Endothelial cell of umbilical vein (primary cell): ENCODE measurements around the gene EXD3. TPM values are rescaled to one million over a fixed set of nuclear protein-coding genes. Genes with fewer than 3 reads are reported as not detected.
"Not testable (repeated sequence)": the region's sequence is repeated elsewhere in the genome, so short reads cannot be mapped to it uniquely, and the experiment has no call there.

Experiments used
- BruUV-seq: library from RNA; stranded (reverse); fragments of 400-500 nt; replicated peaks from 2 replicates; lab custom pipeline; 2021; lab: Mats Ljungman, UMichigan
- CTCF ChIA-PET: fragments of 300-600, 350-600 bp; sonication (Branson Sonifier 250); formaldehyde crosslinking; loops from one replicate; lab custom pipeline; 2021; ENCODE audit warnings: antibody characterized with exemption, inconsistent platforms; lab: Charles Lee
- POLR2A ChIA-PET: fragments of 300-600, 350-600 bp; sonication (Branson Sonifier 250); formaldehyde crosslinking; loops from one replicate; lab custom pipeline; 2021; ENCODE audit warnings: antibody characterized with exemption, inconsistent platforms; lab: Charles Lee
- DNase-seq: peaks from one replicate; pipeline ENCODE4 v3.0.0-alpha.2; 2011; ENCODE audit warnings: low read depth, low spot score
- FAIRE-seq: peaks from 2 replicates; lab custom pipeline; 2011; peaks lifted over from hg19 to GRCh38; lab: Jason Lieb, UNC
- H2AFZ ChIP-seq: 2 replicates; pipeline ENCODE4 v1.6.0; 2012; ENCODE audit warnings: low read depth, low read length, control low read depth, inconsistent platforms
- H3K27ac ChIP-seq: 2 replicates; pipeline ENCODE4 v1.5.1; 2011; ENCODE audit warnings: low read depth, mild to moderate bottlenecking, control low read depth, low read length, moderate library complexity; ENCODE audit not compliant: insufficient read depth
- H3K27me3 ChIP-seq, 2 experiments: 2 replicates each; pipeline versions ENCODE4 v1.6.0 to v1.6.1; 2011; ENCODE audit warnings: low read length in 2 of 2, mixed read lengths in 1 of 2; ENCODE audit not compliant: control insufficient read depth in 2 of 2, insufficient read depth in 2 of 2
- H3K36me3 ChIP-seq, 2 experiments: 2 replicates in 1 of 2; 3 replicates in 1 of 2; pipeline ENCODE4 v1.5.1; 2011; ENCODE audit warnings: low read length in 2 of 2, mild to moderate bottlenecking in 1 of 2, moderate library complexity in 1 of 2; ENCODE audit not compliant: control insufficient read depth in 2 of 2, insufficient read depth in 2 of 2; ENCODE audit errors: extremely low read depth in 1 of 2
- H3K4me1 ChIP-seq: 3 replicates; pipeline ENCODE4 v1.5.1; 2011; ENCODE audit warnings: mild to moderate bottlenecking, low read length; ENCODE audit not compliant: control insufficient read depth, insufficient read depth; ENCODE audit errors: extremely low read depth
- H3K4me2 ChIP-seq: 2 replicates; pipeline ENCODE4 v1.6.1; 2011; ENCODE audit warnings: low read length, control low read depth, mixed read lengths; ENCODE audit not compliant: insufficient read depth
- H3K4me3 ChIP-seq, 3 experiments: fragments of 200-600 bp in 1 of 3; sonication (generic), shearing (Covaris generic) in 1 of 3; replicated peaks in 1 of 3; 2 replicates each; pipeline ENCODE4 v1.5.1; 2011 to 2016; ENCODE audit warnings: control low read depth in 3 of 3, low read length in 3 of 3, mild to moderate bottlenecking in 2 of 3, inconsistent platforms in 1 of 3, low read depth in 1 of 3, moderate library complexity in 1 of 3; ENCODE audit not compliant: insufficient read depth in 1 of 3
- H3K79me2 ChIP-seq: 2 replicates; pipeline ENCODE4 v1.6.0; 2012; ENCODE audit warnings: low read length, inconsistent platforms; ENCODE audit not compliant: control insufficient read depth, insufficient read depth
- H3K9ac ChIP-seq: replicated peaks from 2 replicates; pipeline ENCODE3; 2011; ENCODE audit warnings: low read length, control low read depth; ENCODE audit not compliant: insufficient read depth; ENCODE audit errors: extremely low read depth
- H3K9me1 ChIP-seq: replicated peaks from 3 replicates; pipeline ENCODE4 v1.6.0; 2011; ENCODE audit warnings: mild to moderate bottlenecking, low read length; ENCODE audit not compliant: control insufficient read depth, insufficient read depth; ENCODE audit errors: extremely low read depth
- H3K9me3 ChIP-seq: replicated peaks from 2 replicates; pipeline ENCODE4 v1.5.1; 2012; ENCODE audit warnings: low read length, inconsistent platforms; ENCODE audit not compliant: control insufficient read depth, insufficient read depth
- H4K20me1 ChIP-seq: replicated peaks from 2 replicates; pipeline ENCODE3; 2011; ENCODE audit warnings: mild to moderate bottlenecking, low read length; ENCODE audit not compliant: control insufficient read depth, insufficient read depth; ENCODE audit errors: extremely low read depth
- CTCF ChIP-seq, 2 donors: IDR thresholded peaks; 1 replicate in 1 of 2; 2 replicates in 1 of 2; pipeline ENCODE4 v1.5.1; 2011; ENCODE audit warnings: low read length in 2 of 2, mild to moderate bottlenecking in 2 of 2, moderate library complexity in 2 of 2, control low read depth in 1 of 2, inconsistent platforms in 1 of 2, low read depth in 1 of 2; ENCODE audit not compliant: insufficient read depth in 1 of 2; ENCODE audit errors: extremely low read depth in 1 of 2
- EZH2 ChIP-seq: IDR thresholded peaks from 2 replicates; pipeline ENCODE4 v1.6.1; 2012; ENCODE audit warnings: borderline replicate concordance, low read depth, mild to moderate bottlenecking, moderate library complexity, low read length, inconsistent platforms; ENCODE audit not compliant: severe bottlenecking
- FOS ChIP-seq: IDR thresholded peaks from 2 replicates; pipeline ENCODE4 v1.6.1; 2011; ENCODE audit warnings: mild to moderate bottlenecking, low read length, moderate library complexity, borderline replicate concordance; ENCODE audit not compliant: insufficient read depth
- GATA2 ChIP-seq: IDR thresholded peaks from 2 replicates; pipeline ENCODE4 v1.7.0; 2011; ENCODE audit warnings: low read depth, mild to moderate bottlenecking, moderate library complexity, mixed read lengths, low read length; ENCODE audit not compliant: insufficient read length, insufficient read depth
- JUN ChIP-seq: IDR thresholded peaks from 2 replicates; pipeline ENCODE4 v1.6.1; 2011; ENCODE audit warnings: borderline replicate concordance, low read depth; ENCODE audit not compliant: insufficient read length, insufficient read depth
- MAX ChIP-seq: IDR thresholded peaks from 2 replicates; pipeline ENCODE4 v1.6.1; 2011; ENCODE audit not compliant: insufficient read depth, insufficient read length
- MYC ChIP-seq: IDR thresholded peaks from one replicate; pipeline ENCODE4 v1.6.1; 2011; ENCODE audit warnings: mild to moderate bottlenecking, low read depth, low read length
- POLR2A ChIP-seq: IDR thresholded peaks from 2 replicates; pipeline ENCODE4 v1.6.1; 2012; ENCODE audit warnings: low read depth, mild to moderate bottlenecking, control low read depth, low read length
- POLR2AphosphoS5 ChIP-seq: IDR thresholded peaks from 2 replicates; pipeline ENCODE4 v1.6.1; 2012; ENCODE audit warnings: low read depth, mild to moderate bottlenecking, control low read depth, low read length, moderate library complexity; ENCODE audit not compliant: insufficient read depth
- dilution Hi-C: fragments of 300-500 bp; cut with MboI; formaldehyde crosslinking; loops from one replicate; pipeline ENCODE4 v1.15.0; 2019; ENCODE audit warnings: low sequenced_read_pairs; ENCODE audit not compliant: extremely low pct_ligation_motif_present
- intact Hi-C: fragments of 100-400 bp; cut with micrococcal nuclease; formaldehyde crosslinking; loops from one replicate; pipeline ENCODE4 v1.10.0; 2022
- polyA plus RNA-seq, 4 experiments: library from polyadenylated mRNA; depleted of rRNA in 3 of 4; stranded (reverse) in 3 of 4; unstranded in 1 of 4; fragments of >200 nt; gene quantifications; 2 replicates each; pipeline versions ENCODE4 v1.2.1 to v1.2.3, GENCODE V29; 2011 to 2012; ENCODE audit warnings: missing spikeins in 1 of 4
- total RNA-seq: library from RNA; stranded (reverse); gene quantifications from 2 replicates; pipeline ENCODE4 v1.2.3, GENCODE V29; 2021

Gene EXD3
- total and polyA plus RNA-seq, 2 donors (not counting 3 experiments of a cell fraction or from before 2014, with no cell fraction given), result 17.7 to 30.3 TPM

- Histone ChIP-seq H3K4me2 (no peak overlapping the region), H3K9me3 (no peaks in the 10 kb centered on the region), H3K36me3 (no peaks in the 10 kb centered on the region), H3K9ac (no peak overlapping the region), H3K4me1 (no peaks in the 10 kb centered on the region), H3K27ac (no peak overlapping the region), H3K27me3 (no peaks in the 10 kb centered on the region), H4K20me1 (no peaks in the 10 kb centered on the region), H2AFZ (no peak overlapping the region), H3K4me3 (no peak overlapping the region), H3K9me1 (no peaks in the 10 kb centered on the region), H3K79me2 (no peaks in the 10 kb centered on the region)
- no TSS peak for BruUV-seq
- dilution Hi-C loops, result no loop called here
- ChIA-PET CTCF (no interaction called here), POLR2A (no interaction called here)
- no peak for TF ChIP-seq CTCF (IDR thresholded peaks at IDR 0.05; ENCODE audit: extremely low read depth in 1 of 2, insufficient read depth in 1 of 2, low read depth in 1 of 2, low read length in 2 of 2)
- no peak for TF ChIP-seq MYC
- no peak for TF ChIP-seq POLR2AphosphoS5
- no peak for TF ChIP-seq FOS
- no peak for TF ChIP-seq GATA2
- no peak for TF ChIP-seq POLR2A
- no peak for TF ChIP-seq MAX
- no peak for TF ChIP-seq JUN
- no peak for TF ChIP-seq EZH2
- FAIRE-seq, result no peak
- intact Hi-C loops, result no loop called here
- DNase-seq, result no peak
Observed at GRCh38 chr9:137379761-137380161, 43.2 kb downstream of the EXD3 start.

- DNase-seq, result not testable (repeated sequence)
Observed at GRCh38 chr9:137378688-137379410, 44.1 kb downstream of the EXD3 start.

More at GRCh38 chr9:137378688-137379410, 44.1 kb downstream of the EXD3 start:
- FAIRE-seq, H3K9me3 ChIP-seq, POLR2A ChIA-PET, H3K9ac ChIP-seq, H3K36me3 ChIP-seq, H3K27ac ChIP-seq, H3K79me2 ChIP-seq, H3K4me3 ChIP-seq, intact Hi-C loops, H2AFZ ChIP-seq, dilution Hi-C loops, H3K27me3 ChIP-seq, CTCF ChIA-PET, BruUV-seq, H3K9me1 ChIP-seq, H4K20me1 ChIP-seq, H3K4me1 ChIP-seq, H3K4me2 ChIP-seq: not testable (repeated sequence)
